Measurements from ENCODE around the gene CEACAM16.
"Not testable (repeated sequence)": the region's sequence is repeated elsewhere in the genome, so short reads cannot be mapped to it uniquely, and the experiment has no call there.

CEACAM16 gene

GRCh38 chr19:44708940-44709339 is 10.0 kb downstream of the CEACAM16 start:
- Histone ChIP-seq H3K4me3 (ENCODE audit: low read length) (no peak overlapping the region), H3K27me3 (ENCODE audit: low read depth, low read length) (peaks cover 5% of the 10 kb centered on the region), H3K9me3 (ENCODE audit: insufficient read depth, low read length) (no peaks in the 10 kb centered on the region), H2AFZ (ENCODE audit: low read depth, low read length) (no peak overlapping the region), H3K36me3 (replicated peaks; ENCODE audit: low read depth, low read length) (no peaks in the 10 kb centered on the region), H3K79me2 (ENCODE audit: low read length) (no peaks in the 10 kb centered on the region), H3K4me1 (ENCODE audit: low read length) (no peaks in the 10 kb centered on the region), H3K4me2 (ENCODE audit: low read length) (no peak overlapping the region), H3K27ac (ENCODE audit: low read length) (no peak overlapping the region), H3K9ac (ENCODE audit: low read length) (no peak overlapping the region), H4K20me1 (ENCODE audit: insufficient read depth, low read length) (no peaks in the 10 kb centered on the region)
- no peak for TF ChIP-seq EZH2phosphoT487 (IDR thresholded peaks at IDR 0.05; ENCODE audit: low read depth)
- no peak for TF ChIP-seq CTCF (IDR thresholded peaks at IDR 0.05; ENCODE audit: low read depth, low read length)

GRCh38 chr19:44709434-44710266 is 10.7 kb downstream of the CEACAM16 start:
- not testable (repeated sequence) for H3K79me2 ChIP-seq (ENCODE audit: low read length); H3K9ac ChIP-seq (ENCODE audit: low read length); H2AFZ ChIP-seq (ENCODE audit: low read depth, low read length); H3K36me3 ChIP-seq (replicated peaks; ENCODE audit: low read depth, low read length); H3K9me3 ChIP-seq (ENCODE audit: insufficient read depth, low read length); H3K4me2 ChIP-seq (ENCODE audit: low read length); H3K27ac ChIP-seq (ENCODE audit: low read length); H3K4me1 ChIP-seq (ENCODE audit: low read length); H3K27me3 ChIP-seq (ENCODE audit: low read depth, low read length); H3K4me3 ChIP-seq (ENCODE audit: low read length); H4K20me1 ChIP-seq (ENCODE audit: insufficient read depth, low read length)

- no peak for TF ChIP-seq EZH2phosphoT487 (IDR thresholded peaks at IDR 0.05; ENCODE audit: low read depth)
- no peak for TF ChIP-seq CTCF (IDR thresholded peaks at IDR 0.05; ENCODE audit: low read depth, low read length)
- H4K20me1 ChIP-seq (ENCODE audit: insufficient read depth, low read length) = no peaks in the 10 kb centered on the region
- H3K4me1 ChIP-seq (ENCODE audit: low read length) = no peaks in the 10 kb centered on the region
- H3K27me3 ChIP-seq (ENCODE audit: low read depth, low read length) = peaks cover 11% of the 10 kb centered on the region
- H2AFZ ChIP-seq (ENCODE audit: low read depth, low read length) = no peak overlapping the region
- no peaks in the 10 kb centered on the region for H3K36me3 ChIP-seq (replicated peaks; ENCODE audit: low read depth, low read length)
- no peak overlapping the region for H3K4me2 ChIP-seq (ENCODE audit: low read length)
- H3K9ac ChIP-seq (ENCODE audit: low read length) = no peak overlapping the region
- H3K9me3 ChIP-seq (ENCODE audit: insufficient read depth, low read length) = peaks cover 4% of the 10 kb centered on the region; the same call in 1 of the 2 replicates
- H3K27ac ChIP-seq (ENCODE audit: low read length) = no peak overlapping the region
- H3K79me2 ChIP-seq (ENCODE audit: low read length) = no peaks in the 10 kb centered on the region
- H3K4me3 ChIP-seq (ENCODE audit: low read length) = no peak overlapping the region
Observed at GRCh38 chr19:44710483-44710882, 11.5 kb downstream of the CEACAM16 start.

GRCh38 chr19:44712864-44713515 is 14.0 kb downstream of the CEACAM16 start:
- no peak overlapping the region for H3K9ac ChIP-seq (ENCODE audit: low read length)
- H3K27ac ChIP-seq (ENCODE audit: low read length) = no peak overlapping the region
- peaks cover 9% of the 10 kb centered on the region; the same call in 1 of the 2 replicates for H3K9me3 ChIP-seq (ENCODE audit: insufficient read depth, low read length)
- H3K4me2 ChIP-seq (ENCODE audit: low read length) = no peak overlapping the region
- H3K4me1 ChIP-seq (ENCODE audit: low read length) = no peaks in the 10 kb centered on the region
- no peak for TF ChIP-seq CTCF (IDR thresholded peaks at IDR 0.05; ENCODE audit: low read depth, low read length)
- no peak for TF ChIP-seq EZH2phosphoT487 (IDR thresholded peaks at IDR 0.05; ENCODE audit: low read depth)
- H4K20me1 ChIP-seq (ENCODE audit: insufficient read depth, low read length) = no peaks in the 10 kb centered on the region
- H3K4me3 ChIP-seq (ENCODE audit: low read length) = no peak overlapping the region
- no peaks in the 10 kb centered on the region for H3K79me2 ChIP-seq (ENCODE audit: low read length)
- no peaks in the 10 kb centered on the region for H3K36me3 ChIP-seq (replicated peaks; ENCODE audit: low read depth, low read length)
- H2AFZ ChIP-seq (ENCODE audit: low read depth, low read length) = no peak overlapping the region; the same call in 1 of the 2 replicates
- peaks cover 7% of the 10 kb centered on the region; the same call in 1 of the 2 replicates for H3K27me3 ChIP-seq (ENCODE audit: low read depth, low read length)
